Ovary (tissue), 3 donors: ENCODE results near the gene CCDC57.

Experiments
- CTCF ChIP-seq, 3 donors: fragments of 450-650 bp in 2 of 3; fragments of 200-600 bp in 1 of 3; IDR thresholded peaks; one replicate each; pipeline versions ENCODE4 v1.5.1 to v1.8.0; 2016 to 2022; ENCODE audit warnings: antibody characterized with exemption in 3 of 3, mild to moderate bottlenecking in 1 of 3
- POLR2A ChIP-seq: fragments of 450-650 bp; IDR thresholded peaks from one replicate; pipeline ENCODE4 v1.6.1; 2017; ENCODE audit warnings: antibody characterized with exemption, mild to moderate bottlenecking, moderate library complexity
- donor health status: DM: no; HTN: no; CAD: no.

- peak in 1 of 3 donors; percentile 9 for TF ChIP-seq CTCF (IDR thresholded peaks at IDR 0.05)
- no peak for TF ChIP-seq POLR2A
Measured at GRCh38 chr17:82097184-82097918, 115.3 kb downstream of the CCDC57 start.
